ENCODE measurements around the gene UNC5C. TPM values are rescaled to one million over a fixed set of nuclear protein-coding genes. Genes with fewer than 3 reads are reported as not detected.

Gene UNC5C
- total and polyA plus RNA-seq, 2 of the 8 experiments (the other 6 are each of a cell fraction or from before 2014, with no cell fraction given): 0.30 to 1.3 TPM

- TF ChIP-seq JUN (IDR thresholded peaks at IDR 0.05; ENCODE audit: low read depth, low read length): no peak
- TF ChIP-seq HDAC2 (IDR thresholded peaks at IDR 0.05; ENCODE audit: borderline replicate concordance in 1 of 2, low read depth in 2 of 2, low read length in 2 of 2): no peak
- TF ChIP-seq SIRT6 (IDR thresholded peaks at IDR 0.05; ENCODE audit: low read length): no peak
- no peak for TF ChIP-seq CTBP2 (IDR thresholded peaks at IDR 0.05; ENCODE audit: borderline replicate concordance, insufficient read depth, insufficient read length, low read length)
- no peak for TF ChIP-seq POLR2A (IDR thresholded peaks at IDR 0.05; ENCODE audit: control extremely low read depth in 1 of 2, low read depth in 2 of 2, low read length in 2 of 2)
- TF ChIP-seq CHD2 (IDR thresholded peaks at IDR 0.05; ENCODE audit: low read length): no peak
- TF ChIP-seq PHF8 (conservative IDR thresholded peaks at IDR 0.05; ENCODE audit: low read depth, low read length): no peak
- no peak for TF ChIP-seq CBX5 (IDR thresholded peaks at IDR 0.05; ENCODE audit: low read depth, low read length)
- no peak for TF ChIP-seq HDAC6 (IDR thresholded peaks at IDR 0.05; ENCODE audit: low read depth, low read length)
- no peak for TF ChIP-seq SP1 (IDR thresholded peaks at IDR 0.05; ENCODE audit: low read depth, low read length)
- no peak for TF ChIP-seq ASH2L (IDR thresholded peaks at IDR 0.05; ENCODE audit: low read length)
- TF ChIP-seq POLR2AphosphoS5 (IDR thresholded peaks at IDR 0.05; ENCODE audit: low read depth, low read length): no peak
- no peak for TF ChIP-seq SP4 (IDR thresholded peaks at IDR 0.05; ENCODE audit: low read length)
- no peak for TF ChIP-seq JUND (IDR thresholded peaks at IDR 0.05; ENCODE audit: low read length)
- Histone ChIP-seq H4K5ac (ENCODE audit: insufficient read length, low read depth, low read length) (no peak overlapping the region), H3K4me3 (ENCODE audit: extremely low read depth in 1 of 4, insufficient read depth in 2 of 4, low read depth in 3 of 4, low read length in 4 of 4) (no peak overlapping the region), H2AK5ac (ENCODE audit: low read depth, low read length) (no peak overlapping the region), H2BK15ac (ENCODE audit: low read length) (no peak overlapping the region), H3K56ac (replicated peaks; ENCODE audit: insufficient read length, low read depth, low read length) (no peak overlapping the region), H2BK12ac (ENCODE audit: low read depth, low read length) (no peak overlapping the region), H4K20me1 (replicated peaks in 1 of 2; ENCODE audit: control insufficient read depth in 1 of 2, insufficient read depth in 2 of 2, low read length in 2 of 2) (no peaks in the 10 kb centered on the region), H3K23me2 (ENCODE audit: low read depth, low read length) (no peaks in the 10 kb centered on the region), H4K8ac (ENCODE audit: extremely low read depth, insufficient read depth, low read length) (no peak overlapping the region), H3K79me2 (ENCODE audit: control insufficient read depth in 1 of 2, insufficient read depth in 2 of 2, low read length in 2 of 2) (no peaks in the 10 kb centered on the region), H3K27me3 (replicated peaks in 1 of 4; ENCODE audit: control insufficient read depth in 3 of 4, extremely low read depth in 1 of 4, insufficient read depth in 3 of 4, low read length in 3 of 4) (no peaks in the 10 kb centered on the region), H3K36me3 (ENCODE audit: control insufficient read depth in 2 of 4, insufficient read depth in 4 of 4, low read length in 3 of 4) (no peaks in the 10 kb centered on the region), H3K4me2 (ENCODE audit: insufficient read depth in 1 of 2, low read depth in 2 of 2, low read length in 2 of 2) (no peak overlapping the region), H3K14ac (ENCODE audit: insufficient read length) (no peak overlapping the region), H2BK20ac (ENCODE audit: low read length) (no peak overlapping the region), H3K4me1 (replicated peaks in 1 of 4; ENCODE audit: control insufficient read depth in 3 of 4, insufficient read depth in 4 of 4, low read length in 3 of 4) (no peaks in the 10 kb centered on the region), H4K91ac (replicated peaks; ENCODE audit: insufficient read length, low read length) (no peak overlapping the region), H3K79me1 (ENCODE audit: low read depth, low read length) (no peaks in the 10 kb centered on the region), H2BK5ac (ENCODE audit: low read depth, low read length) (no peak overlapping the region), H3K23ac (ENCODE audit: insufficient read length) (no peak overlapping the region), H3K9me3 (ENCODE audit: insufficient read depth in 2 of 2, low read depth in 1 of 2, low read length in 1 of 2) (no peaks in the 10 kb centered on the region), H2BK120ac (replicated peaks; ENCODE audit: low read depth, low read length) (no peak overlapping the region), H3K27ac (ENCODE audit: low read depth, low read length) (no peak overlapping the region), H3K4ac (replicated peaks; ENCODE audit: insufficient read length, low read depth, low read length) (no peak overlapping the region), H3K18ac (ENCODE audit: extremely low read depth, low read length) (no peak overlapping the region), H3K9ac (replicated peaks in 1 of 4; ENCODE audit: extremely low read depth in 1 of 4, low read depth in 3 of 4, low read length in 3 of 4) (no peak overlapping the region), H2AFZ (ENCODE audit: low read length) (no peak overlapping the region)
- ChIA-PET CTCF (ENCODE audit: partially characterized antibody) (interaction anchor here (1.4 kb wide), 1 partner anchor 45 kb away, joined by 3 read pairs; no protein-coding TSS in a partner anchor), POLR2A (ENCODE audit: partially characterized antibody) (no interaction called here)
- no peak for DNase-seq (ENCODE audit: low read depth in 1 of 2, low spot score in 2 of 2)
- no peak for FAIRE-seq
- WGBS, 2 experiments (ENCODE audit: extremely low coverage in 1 of 2, insufficient coverage in 1 of 2, insufficient read length in 1 of 2, insufficient replicate concordance in 2 of 2, low coverage in 1 of 2, low lambda C conversion rate in 2 of 2, missing lambda C conversion rate in 1 of 2): 95% methylated on average over 1 of the region's 1 CpG; no CpG with 5 or more reads in 1 of the 2 experiments
Observed at GRCh38 chr4:95594629-95595028, 45.9 kb upstream of the UNC5C start.
